Measurements from ENCODE around the gene MINAR2. TPM values are rescaled to one million over a fixed set of nuclear protein-coding genes. Genes with fewer than 3 reads are reported as not detected.

The MINAR2 gene, protein sequence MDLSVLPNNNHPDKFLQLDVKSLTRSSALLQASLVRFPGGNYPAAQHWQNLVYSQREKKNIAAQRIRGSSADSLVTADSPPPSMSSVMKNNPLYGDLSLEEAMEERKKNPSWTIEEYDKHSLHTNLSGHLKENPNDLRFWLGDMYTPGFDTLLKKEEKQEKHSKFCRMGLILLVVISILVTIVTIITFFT
- total RNA-seq, result not detected
- not detected for polyA plus RNA-seq
- long read RNA-seq, donor 1, result 0 reads
- long read RNA-seq, donor 2, result 0 reads
- long read RNA-seq, donor 3, result 0 reads
- long read RNA-seq, donor 4, result 0 reads
- long read RNA-seq, donor 5, result 0 reads
- long read RNA-seq, donor 6, result 0 reads
- long read RNA-seq, donor 7, result 0 reads
- long read RNA-seq, donor 8, result 0 reads
- long read RNA-seq, donor 9, result 0 reads
- long read RNA-seq, donor 10, result 0 reads

DNA sequence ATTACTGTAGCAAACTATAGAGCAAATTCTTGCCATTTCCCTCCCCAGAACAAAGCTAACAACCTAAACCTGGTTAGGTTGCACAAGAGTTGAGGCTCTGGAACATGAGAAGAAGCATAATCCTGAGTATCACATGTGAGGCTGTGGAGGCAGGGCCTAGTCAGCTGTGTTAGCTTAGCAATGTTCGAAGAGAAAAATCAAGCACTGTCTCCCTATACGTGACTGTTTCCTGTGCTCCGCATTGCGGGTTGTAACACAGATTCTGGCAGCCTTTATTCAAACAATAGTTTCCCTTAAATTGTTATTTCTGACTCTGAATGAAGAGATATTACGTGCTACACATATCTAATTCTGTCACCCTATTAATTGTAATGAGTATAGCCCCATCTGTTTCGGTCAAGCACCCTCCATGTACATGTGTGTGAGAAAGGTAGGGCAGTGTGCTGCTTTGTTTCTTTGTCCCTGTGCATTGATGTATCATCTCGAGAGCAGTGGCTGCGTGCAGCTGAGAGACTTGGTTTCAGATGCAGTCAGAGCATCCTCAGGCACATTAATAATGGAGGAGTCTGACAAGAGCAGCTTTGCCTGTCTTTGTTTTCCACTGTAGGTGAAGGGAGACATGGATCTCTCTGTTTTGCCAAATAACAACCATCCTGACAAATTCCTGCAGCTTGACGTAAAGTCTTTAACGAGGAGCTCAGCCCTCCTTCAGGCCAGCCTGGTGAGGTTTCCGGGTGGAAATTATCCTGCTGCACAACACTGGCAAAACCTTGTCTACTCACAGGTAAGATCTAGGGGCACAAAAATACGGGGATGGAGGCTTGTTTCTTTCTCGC is at the start of gene MINAR2:
Gene MINAR2 (plus strand): TSS at position 523 of the 836 bp plus-strand sequence. CDS start 97 bp downstream, at position 620.
- Histone ChIP-seq H3K36me3 (ENCODE audit: control insufficient read depth in 2 of 2, insufficient read depth in 2 of 2, low read length in 1 of 2) (no peaks in the 10 kb centered on the region), H3K9me3 (ENCODE audit: control insufficient read depth in 2 of 2, insufficient read depth in 1 of 2, low read length in 1 of 2) (no peaks in the 10 kb centered on the region), H3K27me3 (ENCODE audit: control insufficient read depth in 2 of 2, insufficient read depth in 1 of 2, low read length in 1 of 2) (no peaks in the 10 kb centered on the region), H3K27ac (ENCODE audit: low read depth in 1 of 2, low read length in 1 of 2) (no peak within 1 kb of the TSS), H3K4me1 (ENCODE audit: control insufficient read depth in 2 of 2, insufficient read depth in 2 of 2, low read length in 2 of 2) (no peaks in the 10 kb centered on the region), H3K4me3 (ENCODE audit: low read length in 2 of 2) (no peak within 1 kb of the TSS)
- DNase-seq (ENCODE audit: low read depth in 6 of 9, low spot score in 9 of 9), result no peak
- whole genome bisulfite sequencing, result 95% methylated on average over 13 of the region's 13 CpGs

DNA sequence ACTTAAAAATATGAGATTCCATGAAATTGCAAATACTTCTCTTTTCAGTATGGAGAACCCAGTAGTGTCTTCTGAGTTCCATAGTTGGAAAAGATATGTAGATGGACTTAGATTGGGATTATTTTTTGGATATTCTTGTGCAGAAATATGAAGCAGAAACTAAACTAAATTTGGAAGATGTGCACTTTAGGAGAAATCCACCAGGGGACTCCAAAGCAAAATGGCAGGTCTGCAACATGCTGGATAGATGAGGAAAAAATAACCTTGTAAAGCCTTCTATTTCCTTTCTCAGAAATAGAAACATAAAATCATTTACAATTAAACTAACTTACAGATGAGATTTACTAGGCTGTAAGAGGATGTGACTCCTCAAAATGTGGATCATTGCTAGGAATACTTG is 49.2 kb upstream of the MINAR2 start:
- DNase-seq (ENCODE audit: low read depth in 6 of 9, low spot score in 9 of 9), result no peak
- Histone ChIP-seq H3K27me3 (ENCODE audit: control insufficient read depth in 2 of 2, insufficient read depth in 1 of 2, low read length in 1 of 2) (no peaks in the 10 kb centered on the region), H3K36me3 (ENCODE audit: control insufficient read depth in 2 of 2, insufficient read depth in 2 of 2, low read length in 1 of 2) (no peaks in the 10 kb centered on the region), H3K9me3 (ENCODE audit: control insufficient read depth in 2 of 2, insufficient read depth in 1 of 2, low read length in 1 of 2) (no peaks in the 10 kb centered on the region), H3K4me3 (ENCODE audit: low read length in 2 of 2) (no peak overlapping the region), H3K4me1 (ENCODE audit: control insufficient read depth in 2 of 2, insufficient read depth in 2 of 2, low read length in 2 of 2) (no peaks in the 10 kb centered on the region), H3K27ac (ENCODE audit: low read depth in 1 of 2, low read length in 1 of 2) (no peak overlapping the region)

DNA sequence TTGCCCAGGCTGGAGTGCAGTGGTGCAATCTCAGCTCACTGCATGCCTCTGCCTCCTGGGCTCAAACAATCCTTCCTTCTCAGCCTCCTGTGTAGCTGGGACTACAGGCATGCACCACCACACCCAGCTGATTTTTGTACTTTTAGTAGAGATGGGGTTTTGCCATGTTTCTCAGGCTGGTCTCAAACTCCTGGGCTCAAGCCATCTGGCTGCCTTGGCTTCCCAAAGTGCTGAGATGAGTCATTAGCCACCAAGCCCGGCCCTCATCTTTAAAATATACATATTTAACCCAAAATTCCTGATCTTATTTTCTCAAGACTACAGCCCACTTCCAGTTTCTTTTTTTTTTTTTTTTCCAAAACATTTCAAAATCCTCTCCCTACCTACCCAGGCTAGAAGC is 31.7 kb upstream of the MINAR2 start:
- 69% methylated on average over 1 of the region's 1 CpG for WGBS
- DNase-seq (ENCODE audit: low read depth in 6 of 9, low spot score in 9 of 9), result no peak

DNA sequence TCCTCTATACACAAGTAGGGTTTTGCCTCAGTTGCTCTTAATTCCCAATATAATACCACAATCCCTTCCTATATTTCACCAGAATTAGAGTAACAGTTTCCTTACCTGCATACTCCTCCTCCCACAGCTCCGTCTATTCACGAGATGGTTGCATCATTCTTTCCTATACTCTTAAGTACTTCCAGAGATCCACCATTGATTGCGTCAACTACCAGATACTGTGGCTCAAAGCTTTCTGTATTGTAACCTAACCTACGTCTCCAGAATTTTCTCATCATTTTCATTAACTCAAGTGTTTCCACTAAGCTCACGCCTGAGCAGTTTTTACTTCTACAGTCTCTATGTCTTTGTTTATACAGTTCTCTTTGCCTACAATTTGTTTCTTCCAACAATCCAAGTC is 31.2 kb upstream of the MINAR2 start:
- H3K4me3 ChIP-seq (ENCODE audit: low read length in 2 of 2), result no peak overlapping the region
- WGBS, result 95% methylated on average over 5 of the region's 5 CpGs
- H3K27ac ChIP-seq (ENCODE audit: low read depth in 1 of 2, low read length in 1 of 2), result no peak overlapping the region
- no peak for DNase-seq (ENCODE audit: low read depth in 6 of 9, low spot score in 9 of 9)
- no peaks in the 10 kb centered on the region for H3K4me1 ChIP-seq (ENCODE audit: control insufficient read depth in 2 of 2, insufficient read depth in 2 of 2, low read length in 2 of 2)
- H3K9me3 ChIP-seq (ENCODE audit: control insufficient read depth in 2 of 2, insufficient read depth in 1 of 2, low read length in 1 of 2), result no peaks in the 10 kb centered on the region
- H3K27me3 ChIP-seq (ENCODE audit: control insufficient read depth in 2 of 2, insufficient read depth in 1 of 2, low read length in 1 of 2), result no peaks in the 10 kb centered on the region
- no peaks in the 10 kb centered on the region for H3K36me3 ChIP-seq (ENCODE audit: control insufficient read depth in 2 of 2, insufficient read depth in 2 of 2, low read length in 1 of 2)

More for the DNA sequence above, 31.7 kb upstream of the MINAR2 start:
- Histone ChIP-seq H3K4me3 (ENCODE audit: low read length in 2 of 2) (no peak overlapping the region), H3K9me3 (ENCODE audit: control insufficient read depth in 2 of 2, insufficient read depth in 1 of 2, low read length in 1 of 2) (no peaks in the 10 kb centered on the region), H3K27me3 (ENCODE audit: control insufficient read depth in 2 of 2, insufficient read depth in 1 of 2, low read length in 1 of 2) (no peaks in the 10 kb centered on the region), H3K4me1 (ENCODE audit: control insufficient read depth in 2 of 2, insufficient read depth in 2 of 2, low read length in 2 of 2) (no peaks in the 10 kb centered on the region), H3K27ac (ENCODE audit: low read depth in 1 of 2, low read length in 1 of 2) (no peak overlapping the region), H3K36me3 (ENCODE audit: control insufficient read depth in 2 of 2, insufficient read depth in 2 of 2, low read length in 1 of 2) (no peaks in the 10 kb centered on the region)

- no peaks in the 10 kb centered on the region for H3K36me3 ChIP-seq (ENCODE audit: control insufficient read depth in 2 of 2, insufficient read depth in 2 of 2, low read length in 1 of 2)
- DNase-seq (ENCODE audit: low read depth in 6 of 9, low spot score in 9 of 9), result no peak
- H3K27me3 ChIP-seq (ENCODE audit: control insufficient read depth in 2 of 2, insufficient read depth in 1 of 2, low read length in 1 of 2), result no peaks in the 10 kb centered on the region
- H3K4me1 ChIP-seq (ENCODE audit: control insufficient read depth in 2 of 2, insufficient read depth in 2 of 2, low read length in 2 of 2), result no peaks in the 10 kb centered on the region
- no peak overlapping the region for H3K4me3 ChIP-seq (ENCODE audit: low read length in 2 of 2)
- H3K9me3 ChIP-seq (ENCODE audit: control insufficient read depth in 2 of 2, insufficient read depth in 1 of 2, low read length in 1 of 2), result no peaks in the 10 kb centered on the region
- H3K27ac ChIP-seq (ENCODE audit: low read depth in 1 of 2, low read length in 1 of 2), result no peak overlapping the region
Observed at GRCh38 chr5:129717751-129718310, 30.1 kb upstream of the MINAR2 start.

DNA sequence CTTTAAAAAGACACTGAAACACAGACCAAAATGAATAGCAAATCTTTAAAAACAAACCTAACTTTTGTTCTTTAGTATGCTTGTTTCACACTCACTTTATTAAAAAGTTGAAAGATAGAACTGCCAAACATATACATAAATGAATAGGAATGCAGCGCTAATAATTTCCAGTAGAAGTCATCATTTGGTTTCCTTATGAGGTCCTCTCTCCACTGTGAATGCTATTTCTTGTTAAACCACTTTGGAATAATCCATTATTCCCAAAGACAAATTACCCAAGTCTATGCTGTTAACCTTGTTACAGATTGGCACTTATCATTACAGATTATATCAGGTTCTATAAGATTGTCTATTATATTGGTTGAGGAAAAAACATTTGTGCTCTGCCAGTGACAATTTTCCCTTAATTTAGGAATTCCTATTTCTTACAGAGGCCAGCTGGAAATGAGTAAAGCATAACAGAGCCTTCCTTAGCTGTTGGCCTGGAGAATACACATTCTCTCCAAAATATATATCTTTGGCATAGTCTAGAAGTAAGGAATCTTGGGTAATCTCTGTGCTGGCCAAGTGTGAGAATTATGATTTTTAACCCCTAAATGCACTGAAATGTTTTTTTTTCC is 29.3 kb upstream of the MINAR2 start:
- no peaks in the 10 kb centered on the region for H3K36me3 ChIP-seq (ENCODE audit: control insufficient read depth in 2 of 2, insufficient read depth in 2 of 2, low read length in 1 of 2)
- H3K4me3 ChIP-seq (ENCODE audit: low read length in 2 of 2), result no peak overlapping the region
- H3K27ac ChIP-seq (ENCODE audit: low read depth in 1 of 2, low read length in 1 of 2), result no peak overlapping the region
- WGBS, result 93% methylated on average over 1 of the region's 1 CpG
- no peaks in the 10 kb centered on the region for H3K9me3 ChIP-seq (ENCODE audit: control insufficient read depth in 2 of 2, insufficient read depth in 1 of 2, low read length in 1 of 2)
- no peaks in the 10 kb centered on the region for H3K4me1 ChIP-seq (ENCODE audit: control insufficient read depth in 2 of 2, insufficient read depth in 2 of 2, low read length in 2 of 2)
- DNase-seq (ENCODE audit: low read depth in 6 of 9, low spot score in 9 of 9), result no peak
- no peaks in the 10 kb centered on the region for H3K27me3 ChIP-seq (ENCODE audit: control insufficient read depth in 2 of 2, insufficient read depth in 1 of 2, low read length in 1 of 2)

GRCh38 chr5:129724222-129724621 is 23.7 kb upstream of the MINAR2 start:
- WGBS, result 40% methylated on average over 2 of the region's 2 CpGs
- H3K4me1 ChIP-seq (ENCODE audit: control insufficient read depth in 2 of 2, insufficient read depth in 2 of 2, low read length in 2 of 2), result no peaks in the 10 kb centered on the region
- no peaks in the 10 kb centered on the region for H3K36me3 ChIP-seq (ENCODE audit: control insufficient read depth in 2 of 2, insufficient read depth in 2 of 2, low read length in 1 of 2)
- DNase-seq (ENCODE audit: low read depth in 6 of 9, low spot score in 9 of 9), result no peak
- no peak overlapping the region for H3K4me3 ChIP-seq (ENCODE audit: low read length in 2 of 2)
- H3K9me3 ChIP-seq (ENCODE audit: control insufficient read depth in 2 of 2, insufficient read depth in 1 of 2, low read length in 1 of 2), result no peaks in the 10 kb centered on the region
- H3K27me3 ChIP-seq (ENCODE audit: control insufficient read depth in 2 of 2, insufficient read depth in 1 of 2, low read length in 1 of 2), result no peaks in the 10 kb centered on the region
- no peak overlapping the region for H3K27ac ChIP-seq (ENCODE audit: low read depth in 1 of 2, low read length in 1 of 2)

- no peak overlapping the region for H3K4me3 ChIP-seq (ENCODE audit: low read length in 2 of 2)
- no peak for DNase-seq (ENCODE audit: low read depth in 6 of 9, low spot score in 9 of 9)
- 97% methylated on average over 4 of the region's 4 CpGs for WGBS
- H3K4me1 ChIP-seq (ENCODE audit: control insufficient read depth in 2 of 2, insufficient read depth in 2 of 2, low read length in 2 of 2), result no peaks in the 10 kb centered on the region
- H3K27ac ChIP-seq (ENCODE audit: low read depth in 1 of 2, low read length in 1 of 2), result no peak overlapping the region
- no peaks in the 10 kb centered on the region for H3K9me3 ChIP-seq (ENCODE audit: control insufficient read depth in 2 of 2, insufficient read depth in 1 of 2, low read length in 1 of 2)
- no peaks in the 10 kb centered on the region for H3K27me3 ChIP-seq (ENCODE audit: control insufficient read depth in 2 of 2, insufficient read depth in 1 of 2, low read length in 1 of 2)
- no peaks in the 10 kb centered on the region for H3K36me3 ChIP-seq (ENCODE audit: control insufficient read depth in 2 of 2, insufficient read depth in 2 of 2, low read length in 1 of 2)
Observed at GRCh38 chr5:129724647-129725046, 23.2 kb upstream of the MINAR2 start.

- Histone ChIP-seq H3K27me3 (ENCODE audit: control insufficient read depth in 2 of 2, insufficient read depth in 1 of 2, low read length in 1 of 2) (no peaks in the 10 kb centered on the region), H3K4me3 (ENCODE audit: low read length in 2 of 2) (no peak overlapping the region), H3K27ac (ENCODE audit: low read depth in 1 of 2, low read length in 1 of 2) (no peak overlapping the region), H3K36me3 (ENCODE audit: control insufficient read depth in 2 of 2, insufficient read depth in 2 of 2, low read length in 1 of 2) (no peaks in the 10 kb centered on the region), H3K9me3 (ENCODE audit: control insufficient read depth in 2 of 2, insufficient read depth in 1 of 2, low read length in 1 of 2) (no peaks in the 10 kb centered on the region), H3K4me1 (ENCODE audit: control insufficient read depth in 2 of 2, insufficient read depth in 2 of 2, low read length in 2 of 2) (no peaks in the 10 kb centered on the region)
- 83% methylated on average over 2 of the region's 2 CpGs for whole genome bisulfite sequencing
- DNase-seq (ENCODE audit: low read depth in 6 of 9, low spot score in 9 of 9), result no peak
Observed at GRCh38 chr5:129739773-129740172, 8.1 kb upstream of the MINAR2 start.
